NCI-H146 treated with DMSO at 0.1 percent for 48 hours (cell line): ENCODE measurements around the gene EHD2.
"Not testable (repeated sequence)": the region's sequence is repeated elsewhere in the genome, so short reads cannot be mapped to it uniquely, and the experiment has no call there.

Experiments
- DNase-seq: peaks from one replicate; lab custom pipeline; 2025; ENCODE audit not compliant: unreplicated experiment; lab: John Stamatoyannopoulos, UW

The EHD2 gene

GRCh38 chr19:47713046-47714021 lies at the start of gene EHD2:
EHD2 (plus strand) TSS chr19:47713422; CDS start chr19:47716613, 3,191 bp downstream.
- DNase-seq: no peak

GRCh38 chr19:47663435-47663910 lies 49.7 kb upstream of the EHD2 start:
- DNase-seq: no peak

- no peak for DNase-seq
Observed at GRCh38 chr19:47663911-47664771, 49.1 kb upstream of the EHD2 start.

GRCh38 chr19:47668556-47668955 lies 44.7 kb upstream of the EHD2 start:
- DNase-seq: not testable (repeated sequence)

- DNase-seq: no peak
Observed at GRCh38 chr19:47670736-47671135, 42.5 kb upstream of the EHD2 start.

- no peak for DNase-seq
Observed at GRCh38 chr19:47671499-47671898, 41.7 kb upstream of the EHD2 start.

- DNase-seq: no peak
Observed at GRCh38 chr19:47673426-47673825, 39.8 kb upstream of the EHD2 start.

GRCh38 chr19:47674548-47674947 lies 38.7 kb upstream of the EHD2 start:
- no peak for DNase-seq

GRCh38 chr19:47675271-47675670 lies 38.0 kb upstream of the EHD2 start:
- no peak for DNase-seq

- DNase-seq: no peak
Observed at GRCh38 chr19:47675859-47676258, 37.4 kb upstream of the EHD2 start.

- no peak for DNase-seq
Observed at GRCh38 chr19:47676811-47677210, 36.4 kb upstream of the EHD2 start.

GRCh38 chr19:47679251-47679900 lies 33.8 kb upstream of the EHD2 start:
- DNase-seq: no peak

GRCh38 chr19:47679922-47680857 lies 33.0 kb upstream of the EHD2 start:
- no peak for DNase-seq

GRCh38 chr19:47680858-47681332 lies 32.3 kb upstream of the EHD2 start:
- no peak for DNase-seq

GRCh38 chr19:47681388-47681787 lies 31.8 kb upstream of the EHD2 start:
- no peak for DNase-seq

- no peak for DNase-seq
Observed at GRCh38 chr19:47681936-47682335, 31.3 kb upstream of the EHD2 start.

GRCh38 chr19:47682939-47683338 lies 30.3 kb upstream of the EHD2 start:
- no peak for DNase-seq

- DNase-seq: no peak
Observed at GRCh38 chr19:47686679-47687450, 26.4 kb upstream of the EHD2 start.

GRCh38 chr19:47687906-47688305 lies 25.3 kb upstream of the EHD2 start:
- no peak for DNase-seq
